NCI-H2196 treated with DMSO at 0.1 percent for 48 hours (cell line): ENCODE measurements around the gene C4orf46.

Experiments
- DNase-seq: peaks from one replicate; lab custom pipeline; 2025; ENCODE audit not compliant: unreplicated experiment; lab: John Stamatoyannopoulos, UW

C4orf46 gene

GRCh38 chr4:158656439-158656838 is 15.2 kb downstream of the C4orf46 start:
- DNase-seq = no peak

GRCh38 chr4:158652920-158653319 is 18.8 kb downstream of the C4orf46 start:
- DNase-seq = no peak

- no peak for DNase-seq
Measured at GRCh38 chr4:158649111-158649680, 22.5 kb downstream of the C4orf46 start.

- DNase-seq = no peak
Measured at GRCh38 chr4:158644760-158645159, 26.9 kb downstream of the C4orf46 start.

- DNase-seq = no peak
Measured at GRCh38 chr4:158644356-158644755, 27.3 kb downstream of the C4orf46 start.

GRCh38 chr4:158636619-158637018 is 35.1 kb downstream of the C4orf46 start:
- DNase-seq = no peak

GRCh38 chr4:158630893-158631292 is 40.8 kb downstream of the C4orf46 start:
- no peak for DNase-seq

- no peak for DNase-seq
Measured at GRCh38 chr4:158625544-158625943, 46.1 kb downstream of the C4orf46 start.

- DNase-seq = no peak
Measured at GRCh38 chr4:158624889-158625478, 46.7 kb downstream of the C4orf46 start.

GRCh38 chr4:158622251-158622650 is 49.4 kb downstream of the C4orf46 start:
- no peak for DNase-seq

GRCh38 chr4:158621729-158622128 is 50.0 kb downstream of the C4orf46 start:
- no peak for DNase-seq

GRCh38 chr4:158617956-158618355 is 53.7 kb downstream of the C4orf46 start:
- DNase-seq = no peak
